ENCODE measurements around the gene ACSL1. TPM values are rescaled to one million over a fixed set of nuclear protein-coding genes. Genes with fewer than 3 reads are reported as not detected.

The ACSL1 gene
- total RNA-seq, 2 experiments from 2014 or later = 12.4 to 12.5 TPM

DNA sequence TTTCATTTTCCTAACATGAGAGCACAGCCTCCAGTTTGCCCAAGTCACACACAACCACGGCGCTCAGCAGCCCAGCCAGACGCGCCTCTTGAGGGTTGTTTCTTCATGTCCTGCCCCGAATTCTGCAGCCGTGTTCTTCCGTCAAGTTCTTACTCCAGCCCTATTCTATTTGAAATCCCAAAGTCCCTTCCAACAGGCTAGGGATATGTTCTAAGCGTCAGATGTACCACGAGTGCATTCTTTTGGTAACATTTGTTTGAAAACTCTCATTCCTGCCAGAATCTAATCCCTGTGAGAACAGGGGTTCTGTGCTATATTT, 23.1 kb downstream of the ACSL1 start:
- ATAC-seq (ENCODE audit: poor library complexity) = no peak
- Histone ChIP-seq H3K36me3 (ENCODE audit: insufficient read depth, low read length) (peaks cover 5% of the 10 kb centered on the region), H3K4me1 (ENCODE audit: insufficient read depth, low read length) (no peaks in the 10 kb centered on the region), H3K9me3 (ENCODE audit: control insufficient read depth in 1 of 2, insufficient read depth in 1 of 2, low read length in 2 of 2) (no peaks in the 10 kb centered on the region), H3K4me3 (ENCODE audit: low read length) (no peak overlapping the region), H3K27ac (ENCODE audit: low read depth in 1 of 2, low read length in 2 of 2) (no peak overlapping the region), H3K27me3 (ENCODE audit: control insufficient read depth in 1 of 2, insufficient read depth in 2 of 2, low read length in 2 of 2) (no peaks in the 10 kb centered on the region)
- Mint-ChIP-seq H3K4me3 (no peak overlapping the region), H3K4me1 (ENCODE audit: low read depth) (peaks cover 9% of the 10 kb centered on the region), H3K36me3 (ENCODE audit: low read depth) (peaks cover 29% of the 10 kb centered on the region), H3K9me3 (no peaks in the 10 kb centered on the region), H3K27ac (no peak overlapping the region), H3K27me3 (no peaks in the 10 kb centered on the region)
- TF ChIP-seq CTCF (IDR thresholded peaks at IDR 0.05) = no peak
- intact Hi-C loops (cut with DNase I, micrococcal nuclease) = no loop called here
- no peak for DNase-seq
- ChIA-PET CTCF (no interaction called here), POLR2A (no interaction called here)

DNA sequence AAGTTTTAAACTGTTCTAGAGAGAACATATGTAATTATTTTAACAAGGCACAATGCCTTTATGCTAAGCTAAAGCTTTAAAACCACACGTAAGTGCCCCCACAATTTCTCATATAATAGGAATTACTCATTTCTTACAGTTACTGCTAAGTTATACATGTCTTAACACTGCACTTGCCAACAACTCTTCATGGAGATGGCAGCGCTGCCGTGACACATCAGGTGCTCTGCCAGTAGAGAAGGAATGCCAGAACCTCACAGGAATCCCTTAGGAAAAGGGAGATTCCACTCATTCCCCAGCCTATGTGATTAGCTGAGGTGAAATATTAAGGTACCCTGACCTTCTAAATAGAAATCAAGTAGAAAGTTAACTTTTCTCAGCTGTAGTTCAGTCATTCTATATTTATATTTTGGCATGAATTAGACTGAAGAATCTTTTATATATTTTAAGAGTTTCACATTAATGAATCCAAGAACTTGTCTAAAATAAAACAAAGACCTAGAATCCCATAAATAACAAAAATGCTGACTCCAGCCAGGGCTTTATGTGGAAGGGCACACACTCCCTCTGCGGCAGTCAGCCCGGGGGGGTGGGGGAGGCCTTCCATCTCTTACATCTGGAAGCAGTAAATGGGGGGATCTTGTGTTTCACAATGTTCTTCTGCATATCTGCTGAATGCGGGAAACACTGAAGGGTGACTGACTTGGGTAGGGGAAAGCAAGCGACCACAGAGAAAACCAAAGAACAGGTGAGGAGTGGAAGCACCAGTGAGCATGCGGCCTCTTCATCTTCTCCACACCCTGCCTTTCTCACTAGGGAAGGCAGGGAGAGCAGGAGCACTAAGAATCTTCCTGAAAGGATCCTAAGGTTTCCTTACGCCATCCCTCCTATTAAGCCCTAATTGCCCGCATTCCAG, 23.7 kb downstream of the ACSL1 start:
- Mint-ChIP-seq H3K4me1 (ENCODE audit: low read depth) (peaks cover 9% of the 10 kb centered on the region), H3K36me3 (ENCODE audit: low read depth) (peaks cover 32% of the 10 kb centered on the region), H3K4me3 (no peak overlapping the region), H3K27ac (no peak overlapping the region), H3K27me3 (no peaks in the 10 kb centered on the region), H3K9me3 (no peaks in the 10 kb centered on the region)
- CTCF ChIA-PET = interaction anchor here (0.8 kb wide), 1 partner anchor 24 kb away, joined by 3 read pairs; the partner anchor contains the start of gene ACSL1
- no peak for ATAC-seq (ENCODE audit: poor library complexity)
- H3K9me3 ChIP-seq (ENCODE audit: control insufficient read depth in 1 of 2, insufficient read depth in 1 of 2, low read length in 2 of 2) = no peaks in the 10 kb centered on the region
- H3K4me3 ChIP-seq (ENCODE audit: low read length) = no peak overlapping the region
- POLR2A ChIA-PET = no interaction called here
- no peak overlapping the region for H3K27ac ChIP-seq (ENCODE audit: low read depth in 1 of 2, low read length in 2 of 2)
- no peak for DNase-seq
- no peaks in the 10 kb centered on the region for H3K27me3 ChIP-seq (ENCODE audit: control insufficient read depth in 1 of 2, insufficient read depth in 2 of 2, low read length in 2 of 2)
- H3K36me3 ChIP-seq (ENCODE audit: insufficient read depth, low read length) = peaks cover 5% of the 10 kb centered on the region
- TF ChIP-seq CTCF (IDR thresholded peaks at IDR 0.05) = no peak
- no peaks in the 10 kb centered on the region for H3K4me1 ChIP-seq (ENCODE audit: insufficient read depth, low read length)
- intact Hi-C loops (cut with DNase I, micrococcal nuclease) = no loop called here

- Histone ChIP-seq H3K9me3 (ENCODE audit: control insufficient read depth in 1 of 2, insufficient read depth in 1 of 2, low read length in 2 of 2) (no peaks in the 10 kb centered on the region), H3K4me3 (ENCODE audit: low read length) (no peak overlapping the region), H3K36me3 (ENCODE audit: insufficient read depth, low read length) (peaks cover 5% of the 10 kb centered on the region), H3K27ac (ENCODE audit: low read depth in 1 of 2, low read length in 2 of 2) (no peak overlapping the region), H3K27me3 (ENCODE audit: control insufficient read depth in 1 of 2, insufficient read depth in 2 of 2, low read length in 2 of 2) (no peaks in the 10 kb centered on the region), H3K4me1 (ENCODE audit: insufficient read depth, low read length) (peaks cover 1% of the 10 kb centered on the region)
- peaks cover 41% of the 10 kb centered on the region for H3K36me3 Mint-ChIP-seq (ENCODE audit: low read depth)
- H3K4me1 Mint-ChIP-seq (ENCODE audit: low read depth) = peaks cover 14% of the 10 kb centered on the region
- TF ChIP-seq CTCF (IDR thresholded peaks at IDR 0.05) = no peak
- ChIA-PET CTCF (no interaction called here), POLR2A (no interaction called here)
- DNase-seq (no peak), ATAC-seq (ENCODE audit: poor library complexity) (no peak)
- no peak overlapping the region for H3K4me3 Mint-ChIP-seq
- no peaks in the 10 kb centered on the region for H3K9me3 Mint-ChIP-seq
- intact Hi-C loops (cut with DNase I, micrococcal nuclease) = no loop called here
- no peaks in the 10 kb centered on the region for H3K27me3 Mint-ChIP-seq
- no peak overlapping the region for H3K27ac Mint-ChIP-seq
Observed at GRCh38 chr4:184798504-184798903, 27.3 kb downstream of the ACSL1 start.
